Measurements from ENCODE around the gene CSF1R. TPM values are rescaled to one million over a fixed set of nuclear protein-coding genes. Genes with fewer than 3 reads are reported as not detected.
A peak's percentile ranks its signal among the peaks of the same experiment; 100 is the strongest.

CSF1R gene
- total and polyA plus RNA-seq, 2 of the 4 experiments (the other 2 are of a cell fraction) = 0.14 to 0.36 TPM

- TF ChIP-seq MXI1 (IDR thresholded peaks at IDR 0.05; ENCODE audit: borderline replicate concordance, low read depth, low read length) = no peak
Measured at GRCh38 chr5:150052226-150052955, 34.0 kb downstream of the CSF1R start (continued).

GRCh38 chr5:150051657-150052195, 34.6 kb downstream of the CSF1R start:
- Histone ChIP-seq H3K56ac (ENCODE audit: extremely low read depth, insufficient read depth, low read length) (no peak overlapping the region), H4K8ac (ENCODE audit: low read depth in 2 of 2, low read length in 2 of 2) (no peak overlapping the region; a peak in 1 of 4 replicates), H3K14ac (replicated peaks; ENCODE audit: low read depth, low read length) (no peak overlapping the region; the same call in 1 of the 2 replicates), H3K79me1 (ENCODE audit: low read depth in 1 of 2, low read length in 2 of 2) (peaks cover 4 to 51% of the 10 kb centered on the region in 2 experiments; a peak in 3 of 4 replicates), H3K9ac (ENCODE audit: low read depth, low read length) (no peak overlapping the region), H3K4me1 (ENCODE audit: control insufficient read depth, insufficient read depth, low read length) (peaks cover 19% of the 10 kb centered on the region), H3K4me2 (ENCODE audit: low read depth, low read length) (no peak overlapping the region), H4K91ac (ENCODE audit: insufficient read depth, low read depth, low read length) (no peak overlapping the region), H3K4ac (ENCODE audit: low read depth, low read length) (no peak overlapping the region), H2BK20ac (ENCODE audit: low read depth, low read length) (no peak overlapping the region), H2AFZ (replicated peaks; ENCODE audit: low read length, poor library complexity) (peak overlapping the region; percentile 18), H3K9me1 (ENCODE audit: insufficient read depth, low read length) (peaks cover 32% of the 10 kb centered on the region), H4K5ac (ENCODE audit: low read depth, low read length) (no peak overlapping the region), H3K9me3 (ENCODE audit: control insufficient read depth, insufficient read depth, low read length) (no peaks in the 10 kb centered on the region), H2BK120ac (ENCODE audit: low read depth, low read length) (no peak overlapping the region; the same call in 1 of the 2 replicates), H3K27me3 (ENCODE audit: control insufficient read depth, insufficient read depth, low read length) (no peaks in the 10 kb centered on the region), H2AK9ac (replicated peaks; ENCODE audit: low read depth, low read length, poor library complexity) (no peak overlapping the region), H3K23ac (ENCODE audit: low read depth, low read length) (no peak overlapping the region), H2AK5ac (ENCODE audit: low read depth, low read length) (peak overlapping the region; percentile 51), H3K27ac (ENCODE audit: insufficient read depth, low read length) (no peak overlapping the region), H2BK15ac (ENCODE audit: low read depth, low read length) (no peak overlapping the region), H3K36me3 (ENCODE audit: control insufficient read depth, insufficient read depth, low read length) (peaks cover 69% of the 10 kb centered on the region), H3K4me3 (ENCODE audit: insufficient read depth, low read depth, low read length) (no peak overlapping the region), H4K20me1 (ENCODE audit: insufficient read depth, low read length) (no peaks in the 10 kb centered on the region; the same call in 1 of the 2 replicates), H2BK5ac (ENCODE audit: low read depth, low read length, poor library complexity, severe bottlenecking) (no peak overlapping the region), H3K18ac (ENCODE audit: low read depth, low read length) (no peak overlapping the region)
- CTCF ChIA-PET = no interaction called here
- BruUV-seq (replicated peaks) = no TSS peak
- in situ Hi-C loops (cut with MboI; ENCODE audit: low sequenced_read_pairs) = no loop called here
- 65% methylated on average over 4 of the region's 18 CpGs; no CpG with 5 or more reads in 1 of the 2 experiments for WGBS, 2 experiments (ENCODE audit: extremely low coverage in 2 of 2, insufficient read length in 1 of 2)
- no peak for TF ChIP-seq MAZ (IDR thresholded peaks at IDR 0.05; ENCODE audit: borderline replicate concordance, low read depth, low read length)
- TF ChIP-seq CEBPB (IDR thresholded peaks at IDR 0.05; ENCODE audit: low read depth, low read length) = 0 out of 2 replicates have a peak, but pooled peaks have one; percentile 25
- dilution Hi-C loops (cut with HindIII; ENCODE audit: low sequenced_read_pairs, unreplicated experiment) = no loop called here
- intact Hi-C loops (cut with micrococcal nuclease) = no loop called here
- ATAC-seq (ENCODE audit: low read depth) = no peak
- no peak for DNase-seq
- POLR2A ChIA-PET (ENCODE audit: unreplicated experiment) = no interaction called here
